ENCODE measurements around the gene NDUFA9.

The NDUFA9 gene

DNA sequence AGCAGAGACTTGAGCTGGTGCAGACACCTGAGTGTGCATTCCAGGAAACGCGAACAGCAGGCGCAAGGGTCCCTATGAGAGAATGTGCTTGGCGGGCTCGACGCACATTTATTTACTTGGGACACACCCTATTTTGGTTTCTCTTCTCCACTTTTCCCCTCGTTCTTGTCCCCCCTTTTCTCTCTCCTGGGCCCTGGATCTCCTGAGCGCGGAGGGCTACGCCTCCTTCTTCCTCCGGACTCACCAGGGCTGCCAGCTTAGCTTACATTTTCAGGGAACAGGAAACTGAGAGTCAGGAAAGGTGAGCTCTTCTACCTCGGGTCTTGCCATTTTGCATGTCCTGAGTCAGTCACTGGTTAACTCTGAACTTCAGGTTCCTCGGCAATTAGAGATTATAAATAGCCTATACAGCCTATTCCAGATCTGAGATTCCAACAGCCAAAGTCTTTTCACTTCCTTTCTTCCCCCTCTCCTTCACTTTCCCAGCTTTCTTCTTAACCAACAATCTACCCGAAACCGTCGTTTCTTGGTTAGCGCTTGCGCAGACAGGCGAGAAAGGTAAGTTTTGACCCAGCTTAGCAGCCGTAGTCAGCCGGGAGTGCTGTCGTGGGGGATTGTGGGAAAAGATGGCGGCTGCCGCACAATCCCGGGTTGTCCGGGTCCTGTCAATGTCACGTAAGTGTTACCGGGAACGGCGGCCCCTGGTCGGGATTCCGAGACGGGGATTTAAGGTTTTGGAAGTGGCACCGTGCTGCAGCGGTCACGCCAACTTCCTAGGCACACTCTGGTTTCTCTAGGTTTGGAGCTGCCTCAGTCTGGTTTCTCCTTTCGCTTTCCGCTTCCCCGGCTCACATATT is at the start of gene NDUFA9, which contains the start of gene AKAP3:
TSS of gene NDUFA9 (plus strand) at position 614 of the 857 bp plus-strand sequence. CDS start at position 627, 13 bp downstream.
TSS of gene AKAP3 (minus strand) at position 551 of the 857 bp plus-strand sequence. CDS start 10,855 bp downstream, outside the sequence.
- peak; percentile 57 for DNase-seq (ENCODE audit: low read depth)
- peak within 1 kb of the TSS; percentile 66 for H3K4me3 ChIP-seq (ENCODE audit: control insufficient read depth, low read depth, low read length)
- TF ChIP-seq, protein P1, sequence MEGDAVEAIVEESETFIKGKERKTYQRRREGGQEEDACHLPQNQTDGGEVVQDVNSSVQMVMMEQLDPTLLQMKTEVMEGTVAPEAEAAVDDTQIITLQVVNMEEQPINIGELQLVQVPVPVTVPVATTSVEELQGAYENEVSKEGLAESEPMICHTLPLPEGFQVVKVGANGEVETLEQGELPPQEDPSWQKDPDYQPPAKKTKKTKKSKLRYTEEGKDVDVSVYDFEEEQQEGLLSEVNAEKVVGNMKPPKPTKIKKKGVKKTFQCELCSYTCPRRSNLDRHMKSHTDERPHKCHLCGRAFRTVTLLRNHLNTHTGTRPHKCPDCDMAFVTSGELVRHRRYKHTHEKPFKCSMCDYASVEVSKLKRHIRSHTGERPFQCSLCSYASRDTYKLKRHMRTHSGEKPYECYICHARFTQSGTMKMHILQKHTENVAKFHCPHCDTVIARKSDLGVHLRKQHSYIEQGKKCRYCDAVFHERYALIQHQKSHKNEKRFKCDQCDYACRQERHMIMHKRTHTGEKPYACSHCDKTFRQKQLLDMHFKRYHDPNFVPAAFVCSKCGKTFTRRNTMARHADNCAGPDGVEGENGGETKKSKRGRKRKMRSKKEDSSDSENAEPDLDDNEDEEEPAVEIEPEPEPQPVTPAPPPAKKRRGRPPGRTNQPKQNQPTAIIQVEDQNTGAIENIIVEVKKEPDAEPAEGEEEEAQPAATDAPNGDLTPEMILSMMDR (IDR thresholded peaks at IDR 0.05; ENCODE audit: control insufficient read depth, insufficient read depth, low read depth, low read length, missing control alignments) = no peak

DNA sequence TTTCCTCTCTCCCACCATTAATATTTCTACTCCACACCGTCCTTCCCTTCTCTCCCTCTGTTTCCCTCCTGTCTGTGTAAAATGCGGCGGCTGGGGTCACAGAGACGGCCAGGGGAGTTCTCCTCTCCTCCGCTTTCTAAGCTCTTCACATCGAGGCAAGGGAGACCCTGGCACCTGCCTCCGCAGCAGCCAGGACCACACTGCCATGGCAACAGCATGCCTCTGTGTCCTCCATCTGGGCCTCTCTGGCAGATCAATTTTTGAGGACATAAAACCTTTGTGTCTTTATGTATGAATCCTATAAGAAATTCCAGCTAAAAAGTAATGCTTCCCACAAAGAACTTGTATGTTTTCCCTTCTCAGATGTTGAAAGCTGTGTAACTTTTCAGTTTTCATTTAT is 45.5 kb upstream of the NDUFA9 start:
- DNase-seq (ENCODE audit: low read depth) = no peak
- TF ChIP-seq, protein P1 (IDR thresholded peaks at IDR 0.05; ENCODE audit: control insufficient read depth, insufficient read depth, low read depth, low read length, missing control alignments) = no peak
- no peak overlapping the region for H3K4me3 ChIP-seq (ENCODE audit: control insufficient read depth, low read depth, low read length)

DNA sequence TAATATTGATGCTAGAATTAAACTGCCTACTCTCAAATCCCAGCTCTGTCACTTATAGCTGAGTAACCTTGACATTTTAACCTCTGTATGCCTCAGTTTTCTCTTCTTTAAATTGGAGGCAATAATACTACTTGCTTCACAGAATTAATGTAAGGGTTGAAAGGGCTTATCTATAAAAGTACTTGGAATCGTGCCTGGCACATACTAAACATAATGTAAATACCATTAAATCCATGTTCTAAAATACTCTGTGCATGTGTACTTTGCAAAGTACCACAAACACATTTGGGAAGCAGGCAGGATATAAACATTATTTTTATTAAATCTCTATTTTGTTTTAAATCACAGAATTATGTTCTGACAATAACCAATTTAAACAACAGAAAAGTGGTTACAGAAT is 45.0 kb upstream of the NDUFA9 start:
- TF ChIP-seq, protein P1 (IDR thresholded peaks at IDR 0.05; ENCODE audit: control insufficient read depth, insufficient read depth, low read depth, low read length, missing control alignments) = no peak
- H3K4me3 ChIP-seq (ENCODE audit: control insufficient read depth, low read depth, low read length) = no peak overlapping the region
- no peak for DNase-seq (ENCODE audit: low read depth)

DNA sequence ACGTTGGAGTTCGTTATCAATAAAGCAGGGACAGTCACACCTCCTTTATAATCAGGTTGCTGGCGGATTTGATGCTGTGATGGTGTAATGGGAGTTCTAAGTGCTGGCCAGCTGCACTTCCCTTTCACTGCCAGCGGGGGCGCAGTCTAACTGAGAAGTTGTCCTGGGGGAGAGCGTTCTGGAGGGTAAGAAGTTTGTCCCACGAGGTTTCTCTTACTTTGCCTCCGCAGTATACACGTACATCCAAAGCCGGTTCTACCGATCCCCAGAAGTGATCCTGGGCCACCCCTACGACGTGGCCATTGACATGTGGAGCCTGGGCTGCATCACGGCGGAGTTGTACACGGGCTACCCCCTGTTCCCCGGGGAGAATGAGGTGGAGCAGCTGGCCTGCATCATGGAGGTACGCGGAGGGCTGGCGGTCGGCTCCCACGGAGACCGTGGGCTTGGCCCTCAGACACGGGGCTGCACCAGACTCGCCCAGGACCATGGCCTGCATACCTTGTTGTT is 44.2 kb upstream of the NDUFA9 start:
- TF ChIP-seq, protein P1 (IDR thresholded peaks at IDR 0.05; ENCODE audit: control insufficient read depth, insufficient read depth, low read depth, low read length, missing control alignments) = peak; percentile 98
- DNase-seq (ENCODE audit: low read depth) = peak; percentile 61
- H3K4me3 ChIP-seq (ENCODE audit: control insufficient read depth, low read depth, low read length) = peak overlapping the region; percentile 96

DNA sequence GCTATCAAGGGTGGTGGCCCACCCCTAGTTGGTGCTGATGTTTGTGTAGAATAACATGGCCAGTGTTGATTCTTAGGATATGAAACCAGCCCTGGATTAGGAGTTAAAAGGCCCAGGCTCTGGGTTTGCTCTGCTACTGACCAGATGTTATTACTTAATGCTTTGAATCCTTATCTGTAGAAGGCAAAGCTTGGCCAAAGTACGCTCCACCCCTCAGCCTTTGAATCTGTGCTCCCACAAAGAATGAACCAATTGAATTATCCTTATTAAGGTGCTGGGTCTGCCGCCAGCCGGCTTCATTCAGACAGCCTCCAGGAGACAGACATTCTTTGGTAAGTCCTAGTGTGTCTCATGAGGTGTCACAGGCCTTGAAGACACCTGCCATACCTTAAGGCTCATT is 41.9 kb upstream of the NDUFA9 start:
- TF ChIP-seq, protein P1 (IDR thresholded peaks at IDR 0.05; ENCODE audit: control insufficient read depth, insufficient read depth, low read depth, low read length, missing control alignments) = no peak
- H3K4me3 ChIP-seq (ENCODE audit: control insufficient read depth, low read depth, low read length) = no peak overlapping the region
- DNase-seq (ENCODE audit: low read depth) = no peak

DNA sequence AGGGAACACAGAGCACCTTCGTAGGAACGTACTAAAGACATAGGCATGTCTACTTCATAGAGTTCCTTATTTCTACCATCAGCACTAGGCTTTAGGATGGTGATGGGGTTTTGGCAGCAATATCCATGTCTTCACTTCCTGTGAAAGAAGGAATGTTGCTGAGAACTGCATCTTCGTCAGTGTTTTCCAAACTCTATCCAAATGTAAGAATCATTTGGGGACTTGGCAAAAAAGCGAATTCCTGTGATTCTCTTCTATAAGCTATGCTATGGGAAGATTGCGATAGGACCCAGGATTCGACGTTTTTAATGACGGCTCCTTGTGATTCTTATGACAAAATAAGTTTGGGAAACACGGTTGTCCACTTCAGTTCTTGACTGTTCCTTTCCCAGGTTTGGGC is 39.8 kb upstream of the NDUFA9 start:
- DNase-seq (ENCODE audit: low read depth) = no peak
- TF ChIP-seq, protein P1 (IDR thresholded peaks at IDR 0.05; ENCODE audit: control insufficient read depth, insufficient read depth, low read depth, low read length, missing control alignments) = no peak
- H3K4me3 ChIP-seq (ENCODE audit: control insufficient read depth, low read depth, low read length) = no peak overlapping the region
